SH-SY5Y (cell line): ENCODE measurements around the gene ARHGEF9.

ENCODE experiments used
- GATA2 ChIP-seq: IDR thresholded peaks from 2 replicates; pipeline ENCODE4 v1.6.1; 2011; ENCODE audit warnings: mild to moderate bottlenecking, low read depth, low read length
- GATA3 ChIP-seq: IDR thresholded peaks from 2 replicates; pipeline ENCODE4 v1.6.1; 2011; ENCODE audit warnings: low read depth, mild to moderate bottlenecking, low read length, moderate library complexity

- TF ChIP-seq GATA3, result no peak
- TF ChIP-seq GATA2, result no peak
Observed at GRCh38 chrX:63679432-63679831, 105.6 kb downstream of the ARHGEF9 start.
